ENCODE data around the gene FGA.
A peak's percentile ranks its signal among the peaks of the same experiment; 100 is the strongest.

FGA gene

DNA sequence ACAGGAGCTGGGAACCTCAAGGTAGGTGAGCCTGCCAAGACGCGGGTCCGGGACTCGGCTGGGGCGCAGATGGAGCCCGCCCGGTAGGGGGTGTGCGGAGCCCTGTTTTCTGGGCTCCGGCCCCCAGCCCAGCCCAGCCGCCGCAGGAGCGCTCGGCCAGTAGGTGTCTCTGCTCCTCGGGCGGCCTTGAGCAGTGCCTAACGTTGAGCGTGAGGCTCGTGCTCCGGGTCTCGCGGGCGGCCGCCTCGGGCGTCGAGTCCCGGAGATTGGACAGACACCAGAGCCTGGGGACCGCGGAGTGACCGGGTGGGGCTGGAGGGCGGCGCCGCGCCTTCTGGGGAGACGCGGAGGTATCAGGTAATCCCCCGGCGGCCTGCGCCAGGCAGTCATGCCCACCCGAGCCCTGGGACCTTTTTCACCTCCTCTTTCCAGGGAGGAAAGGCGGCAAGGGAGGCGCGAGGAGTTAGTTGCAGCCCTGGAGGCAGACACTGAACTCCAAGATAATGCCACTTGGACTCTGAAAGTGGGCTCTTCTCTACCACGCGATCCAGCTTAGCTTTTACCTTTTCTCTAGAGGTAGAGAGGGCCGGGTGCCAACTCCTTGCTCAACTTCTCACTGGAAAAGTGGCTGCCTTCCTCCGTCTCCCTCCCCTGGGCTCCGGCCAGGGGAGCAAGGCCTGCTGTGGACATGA is 36.4 kb upstream of the FGA start:
- Histone ChIP-seq H3K4me1 (ENCODE audit: control insufficient read depth in 1 of 2, insufficient read depth in 2 of 2, low read length in 2 of 2) (peaks cover 3 to 8% of the 10 kb centered on the region in 2 experiments), H3K4me3 (ENCODE audit: low read depth, low read length) (peak overlapping the region; percentile 8), H3K79me2 (ENCODE audit: control insufficient read depth, insufficient read depth, low read length, poor library complexity) (no peaks in the 10 kb centered on the region), H2BK5ac (ENCODE audit: low read depth, low read length, poor library complexity) (no peak overlapping the region), H2BK120ac (ENCODE audit: insufficient read depth, low read length, poor library complexity) (no peak overlapping the region), H4K12ac (ENCODE audit: low read depth, low read length) (no peak overlapping the region), H3K4ac (ENCODE audit: low read depth, low read length) (no peak overlapping the region), H4K91ac (ENCODE audit: low read depth, low read length) (no peak overlapping the region), H2AK5ac (ENCODE audit: low read length) (no peak overlapping the region), H3K14ac (ENCODE audit: low read length) (no peak overlapping the region), H2BK12ac (ENCODE audit: low read length) (no peak overlapping the region), H3K4me2 (ENCODE audit: low read length) (peak overlapping the region; percentile 63), H2AFZ (ENCODE audit: insufficient read depth, low read length, poor library complexity) (peak overlapping the region; percentile 37), H3K23ac (ENCODE audit: low read length) (no peak overlapping the region), H3K9ac (ENCODE audit: low read length) (no peak overlapping the region), H3K9me3 (ENCODE audit: insufficient read depth, low read depth, low read length) (no peaks in the 10 kb centered on the region), H3K18ac (ENCODE audit: low read length) (no peak overlapping the region), H3K79me1 (ENCODE audit: low read length) (no peaks in the 10 kb centered on the region), H4K8ac (ENCODE audit: low read depth, low read length) (peak overlapping the region; percentile 25), H3K36me3 (ENCODE audit: control insufficient read depth in 1 of 2, insufficient read depth in 2 of 2, low read length in 2 of 2) (no peaks in the 10 kb centered on the region), H3K27ac (ENCODE audit: low read depth, low read length) (no peak overlapping the region), H3K27me3 (ENCODE audit: insufficient read depth, low read length) (no peaks in the 10 kb centered on the region)
- peak; percentile 19 to 51 for DNase-seq
- whole genome bisulfite sequencing (ENCODE audit: extremely low coverage, insufficient coverage, insufficient read length) = no CpG with 5 or more reads among the region's 48 CpGs

DNA sequence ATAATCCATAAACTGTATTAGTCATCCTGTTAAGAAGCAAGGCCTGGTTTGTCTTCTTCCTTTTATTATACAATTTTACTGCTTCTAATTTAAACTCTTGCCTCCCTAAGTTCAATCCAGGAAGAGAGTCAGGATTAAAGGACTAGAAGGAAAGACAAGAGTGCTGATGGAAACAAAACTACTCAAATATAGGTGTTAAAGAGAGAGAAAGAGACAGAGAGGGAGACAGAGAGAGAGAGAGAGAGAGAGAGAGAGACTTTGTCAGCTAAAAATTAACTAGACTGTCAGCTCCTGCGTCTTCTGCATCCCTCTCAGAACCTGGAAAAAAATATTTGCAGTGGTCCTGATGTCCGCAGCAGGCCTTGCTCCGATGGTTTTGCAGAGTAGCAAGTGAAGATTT is 35.4 kb upstream of the FGA start:
- Histone ChIP-seq H3K79me2 (ENCODE audit: control insufficient read depth, insufficient read depth, low read length, poor library complexity) (no peaks in the 10 kb centered on the region), H3K18ac (ENCODE audit: low read length) (no peak overlapping the region), H3K4ac (ENCODE audit: low read depth, low read length) (no peak overlapping the region), H2AK5ac (ENCODE audit: low read length) (no peak overlapping the region), H3K27ac (ENCODE audit: low read depth, low read length) (no peak overlapping the region), H4K91ac (ENCODE audit: low read depth, low read length) (no peak overlapping the region), H2BK120ac (ENCODE audit: insufficient read depth, low read length, poor library complexity) (no peak overlapping the region), H3K9me3 (ENCODE audit: insufficient read depth, low read depth, low read length) (no peaks in the 10 kb centered on the region), H2AFZ (ENCODE audit: insufficient read depth, low read length, poor library complexity) (no peak overlapping the region), H3K27me3 (ENCODE audit: insufficient read depth, low read length) (no peaks in the 10 kb centered on the region), H3K9ac (ENCODE audit: low read length) (no peak overlapping the region), H3K4me2 (ENCODE audit: low read length) (no peak overlapping the region), H3K36me3 (ENCODE audit: control insufficient read depth in 1 of 2, insufficient read depth in 2 of 2, low read length in 2 of 2) (no peaks in the 10 kb centered on the region), H3K14ac (ENCODE audit: low read length) (no peak overlapping the region), H4K8ac (ENCODE audit: low read depth, low read length) (no peak overlapping the region), H3K4me3 (ENCODE audit: low read depth, low read length) (no peak overlapping the region), H3K79me1 (ENCODE audit: low read length) (no peaks in the 10 kb centered on the region), H2BK5ac (ENCODE audit: low read depth, low read length, poor library complexity) (no peak overlapping the region), H4K12ac (ENCODE audit: low read depth, low read length) (no peak overlapping the region), H3K4me1 (ENCODE audit: control insufficient read depth in 1 of 2, insufficient read depth in 2 of 2, low read length in 2 of 2) (peaks cover 3 to 8% of the 10 kb centered on the region in 2 experiments), H2BK12ac (ENCODE audit: low read length) (no peak overlapping the region), H3K23ac (ENCODE audit: low read length) (no peak overlapping the region)
- no CpG with 5 or more reads among the region's 3 CpGs for WGBS (ENCODE audit: extremely low coverage, insufficient coverage, insufficient read length)
- DNase-seq = no peak

DNA sequence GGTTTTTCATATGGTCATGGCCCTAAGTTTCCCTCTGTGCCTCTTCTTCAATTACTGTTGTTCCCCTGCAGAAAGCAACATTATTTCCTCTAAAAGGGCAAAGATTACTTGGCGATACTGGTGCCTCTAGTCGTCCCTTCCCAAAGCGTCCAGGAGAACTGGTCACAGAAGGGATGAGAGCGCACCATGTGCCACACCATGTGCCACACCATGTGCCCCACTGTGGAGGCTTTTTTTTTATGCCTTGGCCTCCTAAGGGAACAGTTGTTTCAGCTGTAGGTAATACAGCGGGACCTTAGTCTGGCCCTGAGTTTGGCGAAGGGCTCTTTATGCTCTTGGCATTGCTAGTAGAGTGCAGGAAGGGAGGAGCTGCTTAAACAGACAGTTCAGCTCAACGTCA is 33.5 kb upstream of the FGA start:
- Histone ChIP-seq H2BK12ac (ENCODE audit: low read length) (no peak overlapping the region), H3K9me3 (ENCODE audit: insufficient read depth, low read depth, low read length) (no peaks in the 10 kb centered on the region), H2BK5ac (ENCODE audit: low read depth, low read length, poor library complexity) (no peak overlapping the region), H3K36me3 (ENCODE audit: control insufficient read depth in 1 of 2, insufficient read depth in 2 of 2, low read length in 2 of 2) (no peaks in the 10 kb centered on the region), H4K91ac (ENCODE audit: low read depth, low read length) (no peak overlapping the region), H3K4me1 (ENCODE audit: control insufficient read depth in 1 of 2, insufficient read depth in 2 of 2, low read length in 2 of 2) (peaks cover 3 to 8% of the 10 kb centered on the region in 2 experiments), H4K8ac (ENCODE audit: low read depth, low read length) (no peak overlapping the region), H2AK5ac (ENCODE audit: low read length) (no peak overlapping the region), H3K18ac (ENCODE audit: low read length) (no peak overlapping the region), H3K23ac (ENCODE audit: low read length) (no peak overlapping the region), H4K12ac (ENCODE audit: low read depth, low read length) (no peak overlapping the region), H3K4me3 (ENCODE audit: low read depth, low read length) (no peak overlapping the region), H3K27me3 (ENCODE audit: insufficient read depth, low read length) (no peaks in the 10 kb centered on the region), H3K4ac (ENCODE audit: low read depth, low read length) (no peak overlapping the region), H3K4me2 (ENCODE audit: low read length) (no peak overlapping the region), H3K27ac (ENCODE audit: low read depth, low read length) (no peak overlapping the region), H2AFZ (ENCODE audit: insufficient read depth, low read length, poor library complexity) (no peak overlapping the region), H3K9ac (ENCODE audit: low read length) (no peak overlapping the region), H2BK120ac (ENCODE audit: insufficient read depth, low read length, poor library complexity) (no peak overlapping the region), H3K14ac (ENCODE audit: low read length) (no peak overlapping the region), H3K79me2 (ENCODE audit: control insufficient read depth, insufficient read depth, low read length, poor library complexity) (no peaks in the 10 kb centered on the region), H3K79me1 (ENCODE audit: low read length) (no peaks in the 10 kb centered on the region)
- DNase-seq = no peak
- WGBS (ENCODE audit: extremely low coverage, insufficient coverage, insufficient read length) = no CpG with 5 or more reads among the region's 7 CpGs

DNA sequence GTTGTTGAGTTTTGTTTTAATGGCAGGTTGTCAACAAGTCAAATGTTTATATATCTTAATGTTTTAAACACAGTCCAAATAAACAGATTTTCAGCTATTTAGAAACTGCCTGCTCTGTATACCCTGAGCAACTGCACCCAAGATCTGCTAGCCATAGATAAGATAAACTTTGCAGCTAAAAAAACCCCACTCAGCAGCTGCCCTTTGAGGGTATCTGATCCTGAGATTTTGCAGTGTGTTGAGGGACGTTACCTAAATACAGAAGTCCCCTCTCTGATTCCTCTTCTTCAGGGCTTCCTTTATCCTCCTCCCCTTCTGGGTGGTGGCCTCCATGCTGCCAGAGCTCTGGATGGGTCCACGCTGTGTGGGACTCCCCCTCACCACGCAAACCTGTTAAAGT is 32.9 kb upstream of the FGA start:
- Histone ChIP-seq H4K8ac (ENCODE audit: low read depth, low read length) (no peak overlapping the region), H3K4ac (ENCODE audit: low read depth, low read length) (no peak overlapping the region), H2BK12ac (ENCODE audit: low read length) (no peak overlapping the region), H3K9me3 (ENCODE audit: insufficient read depth, low read depth, low read length) (no peaks in the 10 kb centered on the region), H3K9ac (ENCODE audit: low read length) (no peak overlapping the region), H3K4me3 (ENCODE audit: low read depth, low read length) (no peak overlapping the region), H3K27me3 (ENCODE audit: insufficient read depth, low read length) (no peaks in the 10 kb centered on the region), H3K23ac (ENCODE audit: low read length) (no peak overlapping the region), H3K79me2 (ENCODE audit: control insufficient read depth, insufficient read depth, low read length, poor library complexity) (no peaks in the 10 kb centered on the region), H2AFZ (ENCODE audit: insufficient read depth, low read length, poor library complexity) (no peak overlapping the region), H4K12ac (ENCODE audit: low read depth, low read length) (no peak overlapping the region), H3K36me3 (ENCODE audit: control insufficient read depth in 1 of 2, insufficient read depth in 2 of 2, low read length in 2 of 2) (no peaks in the 10 kb centered on the region), H3K27ac (ENCODE audit: low read depth, low read length) (no peak overlapping the region), H3K4me1 (ENCODE audit: control insufficient read depth in 1 of 2, insufficient read depth in 2 of 2, low read length in 2 of 2) (peaks cover 3 to 8% of the 10 kb centered on the region in 2 experiments), H3K79me1 (ENCODE audit: low read length) (no peaks in the 10 kb centered on the region), H2BK5ac (ENCODE audit: low read depth, low read length, poor library complexity) (no peak overlapping the region), H3K18ac (ENCODE audit: low read length) (no peak overlapping the region), H2AK5ac (ENCODE audit: low read length) (no peak overlapping the region), H3K4me2 (ENCODE audit: low read length) (no peak overlapping the region), H4K91ac (ENCODE audit: low read depth, low read length) (no peak overlapping the region), H3K14ac (ENCODE audit: low read length) (no peak overlapping the region), H2BK120ac (ENCODE audit: insufficient read depth, low read length, poor library complexity) (no peak overlapping the region)
- no peak for DNase-seq
- WGBS (ENCODE audit: extremely low coverage, insufficient coverage, insufficient read length) = no CpG with 5 or more reads among the region's 3 CpGs
